ENCODE data around the gene MAD2L2.

MAD2L2 gene

DNA sequence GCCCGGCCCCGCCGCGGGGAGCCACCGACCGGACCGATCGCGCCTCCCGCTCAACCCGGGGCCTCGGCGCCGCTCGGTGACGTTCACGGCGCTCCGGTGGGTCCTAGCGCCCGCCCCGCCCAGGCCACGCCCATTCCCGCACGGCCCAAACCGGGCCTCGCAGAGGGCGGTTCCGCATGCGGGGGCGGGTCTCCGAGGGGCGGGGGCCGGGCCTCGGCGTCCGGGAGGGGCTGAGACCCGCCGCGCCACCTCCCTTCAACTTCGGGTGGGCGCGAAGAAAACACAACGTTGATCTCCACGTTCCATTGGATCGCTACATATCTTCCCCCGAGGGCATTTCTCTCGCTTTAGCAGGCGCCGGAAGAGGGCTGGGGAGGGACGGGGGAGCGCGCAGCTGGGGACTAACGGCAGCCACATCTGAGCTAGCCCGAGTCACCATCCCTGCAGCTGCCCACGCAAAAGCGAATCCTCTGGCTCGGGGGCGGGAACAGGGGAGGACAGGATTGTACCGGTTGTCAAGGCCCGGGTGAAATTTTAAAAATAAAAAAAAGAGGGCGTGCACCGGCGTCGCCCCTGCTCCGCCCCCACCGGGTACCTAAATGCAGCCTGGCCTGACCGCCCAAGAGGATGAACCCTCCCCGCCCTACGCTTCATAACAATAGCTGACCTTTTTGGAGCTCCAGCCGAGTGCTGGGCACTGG, at the start of gene MAD2L2:
MAD2L2 (minus strand) TSS at position 78 of the 701 bp plus-strand sequence. CDS start 547 bp downstream, outside the sequence.
- peak; percentile 68 to 90 for DNase-seq

DNA sequence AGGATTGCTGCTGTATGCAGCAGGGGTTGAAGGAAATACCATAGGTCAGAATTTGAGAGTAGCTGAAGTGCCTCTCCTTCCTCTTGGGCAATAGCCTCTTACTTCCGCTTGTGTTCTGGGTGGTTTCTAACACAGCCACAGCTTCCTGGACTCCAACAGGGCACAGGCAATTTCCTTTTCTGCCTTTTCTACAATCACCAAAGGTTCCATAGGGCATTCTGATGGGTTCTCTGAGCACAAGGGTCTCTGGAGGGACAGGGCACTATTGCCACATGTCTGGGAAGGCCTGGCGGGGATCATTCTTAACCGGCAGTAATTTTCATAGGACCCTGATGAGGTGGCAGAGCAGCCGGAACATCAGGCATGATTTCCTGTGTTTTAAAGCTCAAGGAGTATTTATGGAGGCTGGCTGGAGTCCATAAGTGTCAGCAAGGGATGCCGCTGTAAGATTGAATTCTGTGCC, 49.5 kb upstream of the MAD2L2 start:
- no peak for DNase-seq

DNA sequence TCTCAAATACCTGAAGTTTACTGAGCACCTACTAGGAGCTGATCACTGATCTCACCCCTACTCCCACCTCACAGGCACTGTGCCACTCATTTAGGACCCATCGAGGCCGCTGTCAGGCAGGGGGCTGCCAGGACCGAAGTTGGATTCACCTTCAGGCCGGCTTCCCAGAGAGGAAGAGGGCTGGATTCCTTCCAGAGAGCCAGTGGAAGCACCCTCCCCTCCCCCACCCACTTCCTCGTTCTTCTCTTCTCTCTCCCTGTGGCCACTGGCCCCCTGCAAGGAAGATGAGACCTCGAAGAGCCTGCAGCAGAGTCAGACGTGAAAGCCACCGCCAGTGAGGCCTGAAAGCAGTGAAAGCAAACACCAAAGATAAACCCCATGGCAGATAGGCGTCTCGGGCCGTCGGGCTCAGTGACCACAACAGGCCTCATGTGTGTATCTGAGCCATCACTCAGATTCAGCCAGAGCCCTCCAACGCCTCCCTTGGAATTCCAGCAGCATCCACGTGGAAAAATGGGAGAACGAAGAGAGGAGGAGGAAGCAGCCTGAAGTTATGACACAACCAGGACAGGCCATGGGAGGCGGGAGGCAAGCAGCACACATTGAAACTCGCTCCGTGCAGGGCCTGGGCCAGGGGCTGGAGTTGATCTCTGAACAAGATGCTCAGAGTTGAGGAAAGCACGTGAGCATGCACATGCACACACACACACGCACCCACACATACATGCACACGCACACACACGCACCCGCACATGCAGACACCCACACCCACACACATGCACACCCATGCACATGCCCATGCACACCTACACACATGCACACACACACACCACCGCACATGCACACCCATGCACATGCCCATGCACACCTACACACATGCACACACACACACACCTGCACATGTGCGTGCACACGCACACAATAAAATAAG, 48.8 kb upstream of the MAD2L2 start:
- DNase-seq = no peak

DNA sequence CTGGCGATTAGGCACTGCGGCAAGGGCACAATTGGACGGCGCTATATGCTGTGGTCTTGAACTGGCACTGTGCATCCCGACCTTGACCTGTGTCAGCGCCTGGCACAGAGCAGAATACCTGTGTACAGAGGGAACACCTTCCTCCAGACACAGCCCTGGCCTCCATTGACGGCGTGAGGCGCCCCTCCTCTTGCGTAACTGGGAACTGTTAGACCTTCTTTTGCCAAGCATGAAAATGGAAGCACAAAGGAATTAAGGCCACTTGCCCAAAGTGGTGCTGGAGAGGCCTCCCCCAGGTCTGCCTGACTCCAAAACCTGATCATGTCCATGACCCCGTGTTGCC, 48.2 kb upstream of the MAD2L2 start:
- DNase-seq = no peak

DNA sequence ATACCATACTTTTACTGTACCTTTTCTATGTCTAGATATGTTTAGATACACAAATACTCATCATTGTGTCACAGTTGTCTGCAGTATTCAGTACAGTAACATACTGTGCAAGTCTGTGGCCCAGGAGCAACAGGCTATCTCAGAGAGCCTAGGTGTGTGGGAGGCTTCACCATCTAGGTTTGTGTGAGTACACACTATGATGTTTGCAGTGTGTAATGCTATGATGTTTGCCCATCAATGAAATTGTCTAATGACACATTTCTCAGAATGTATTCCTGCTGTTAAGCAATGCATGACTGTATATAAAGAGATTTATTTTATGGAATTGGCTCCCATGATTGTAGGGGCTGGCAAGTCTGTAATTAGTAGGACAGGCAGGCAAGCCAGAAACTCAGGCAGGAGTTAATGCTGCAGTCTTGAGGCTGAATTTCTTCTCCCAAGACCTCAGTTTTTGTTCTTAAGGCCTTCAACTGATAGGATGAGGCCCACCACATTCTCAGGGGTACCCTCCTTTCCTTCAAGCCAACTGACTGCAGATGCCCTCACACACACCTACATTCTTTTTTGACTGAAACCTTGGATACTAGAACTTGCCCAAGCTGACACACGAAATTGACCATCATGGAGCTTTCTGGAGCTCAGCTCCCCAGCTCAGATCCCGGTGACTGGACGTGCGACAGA, 47.3 kb upstream of the MAD2L2 start:
- DNase-seq = no peak

DNA sequence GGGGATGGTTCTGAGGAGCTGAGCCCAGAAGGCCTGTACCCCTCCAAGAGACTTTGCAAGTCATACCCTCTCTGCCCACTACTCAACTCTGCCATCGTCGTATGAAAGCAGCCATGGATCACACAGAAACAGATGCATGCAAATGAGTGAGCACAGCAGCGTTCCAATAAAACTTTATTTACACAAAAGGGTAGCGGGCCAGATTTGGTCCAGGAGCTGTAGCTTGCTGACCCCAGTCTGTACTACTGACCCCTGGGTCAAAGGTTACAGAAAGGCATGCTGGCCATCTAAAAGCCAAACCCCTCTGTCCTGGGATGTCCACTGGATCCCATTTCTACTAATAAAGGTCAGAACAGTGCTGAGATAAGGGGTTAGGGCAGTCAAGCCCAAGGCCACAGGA, 46.2 kb upstream of the MAD2L2 start:
- DNase-seq = no peak

DNA sequence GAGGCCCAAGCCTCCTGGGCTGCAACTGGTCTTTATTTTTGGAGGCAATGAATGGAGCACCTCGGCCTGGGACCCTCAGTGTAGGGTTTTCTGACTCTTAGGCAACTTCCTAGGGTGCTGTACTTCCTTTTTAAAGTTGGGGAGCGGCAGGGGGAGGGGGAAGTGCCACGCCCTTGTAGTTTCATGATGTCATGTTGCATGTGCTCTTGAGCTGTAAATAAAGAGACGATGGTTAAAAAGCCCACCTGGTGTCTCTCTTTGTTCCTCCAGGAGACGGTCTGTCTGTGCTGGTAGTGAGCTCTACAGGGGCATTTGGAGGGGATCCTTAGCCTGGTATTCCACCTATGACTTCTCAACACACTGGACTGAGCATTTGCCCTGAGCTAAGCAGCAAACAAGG, 44.7 kb upstream of the MAD2L2 start:
- no peak for DNase-seq

DNA sequence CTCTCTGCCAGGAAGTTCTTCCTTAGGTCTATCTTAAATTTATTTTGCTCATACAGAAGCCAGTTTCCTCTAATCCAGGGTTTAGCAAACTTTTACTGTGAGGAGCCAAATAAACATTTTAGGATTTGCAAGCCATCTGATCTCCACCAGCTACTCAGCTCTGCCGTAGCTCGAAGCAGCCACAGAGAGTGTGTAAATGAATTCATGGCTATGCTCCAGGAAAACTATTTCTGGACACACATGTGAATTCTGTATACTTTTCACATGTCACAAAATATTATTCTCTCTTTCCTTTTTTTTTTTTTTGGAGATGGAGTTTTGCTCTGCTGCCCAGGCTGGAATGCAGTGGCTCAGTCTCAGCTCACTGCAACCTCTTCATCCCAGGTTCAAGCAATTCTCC, 41.6 kb upstream of the MAD2L2 start:
- DNase-seq = no peak

DNA sequence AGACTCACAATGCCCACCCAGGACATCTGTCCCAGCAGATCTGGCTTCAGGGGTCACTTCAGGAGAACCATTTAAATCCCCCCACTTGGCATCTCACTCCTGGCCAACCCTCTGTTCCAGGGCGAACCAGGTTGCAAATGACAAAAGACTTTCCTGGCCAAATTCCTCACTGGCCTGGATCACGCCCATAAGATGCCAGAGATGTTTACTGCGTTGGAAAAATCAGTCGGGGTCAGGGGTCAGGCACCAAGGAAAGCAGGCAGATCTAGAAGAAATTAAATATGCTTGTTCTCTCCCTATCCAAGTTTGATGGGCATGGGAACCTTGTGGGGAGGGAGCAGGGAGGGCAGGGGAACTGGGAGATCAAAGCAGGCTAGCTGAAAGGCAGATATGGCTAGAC, 40.4 kb upstream of the MAD2L2 start:
- no peak for DNase-seq

DNA sequence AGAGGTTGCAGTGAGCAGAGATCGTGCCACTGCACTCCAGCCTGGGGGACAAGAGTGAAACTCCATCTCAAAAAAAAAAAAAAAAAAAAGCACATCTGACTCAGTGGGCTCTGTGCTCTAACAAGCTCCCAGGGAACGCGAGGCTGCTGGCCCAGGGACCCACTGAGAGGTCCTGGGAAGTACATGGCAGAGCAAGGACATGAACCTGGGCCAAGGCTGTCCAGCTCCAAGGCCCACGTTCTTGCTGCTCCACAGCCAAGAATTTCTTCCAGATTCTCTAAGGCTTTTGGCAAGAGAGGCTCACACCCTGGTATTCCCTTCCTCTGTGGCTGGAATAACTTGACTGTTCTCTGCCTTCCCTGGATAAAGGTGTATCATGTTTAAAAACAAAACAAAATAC, 39.6 kb upstream of the MAD2L2 start:
- no peak for DNase-seq

DNA sequence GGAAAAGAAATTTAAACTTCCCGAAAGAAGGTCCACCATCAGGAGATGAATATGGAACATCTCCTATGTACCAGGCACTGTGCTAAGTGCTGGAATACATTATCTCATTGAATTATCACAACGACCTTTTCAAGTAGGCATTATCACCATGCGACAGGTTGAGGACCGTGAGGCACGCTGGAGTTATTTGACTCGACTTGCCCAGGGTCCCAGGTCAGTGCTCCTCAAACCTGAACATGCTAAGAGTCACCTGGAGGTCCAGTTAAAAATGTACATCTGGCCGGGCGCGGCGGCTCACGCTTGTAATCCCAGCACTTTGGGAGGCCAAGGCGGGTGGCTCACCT, 39.1 kb upstream of the MAD2L2 start:
- DNase-seq = no peak

DNA sequence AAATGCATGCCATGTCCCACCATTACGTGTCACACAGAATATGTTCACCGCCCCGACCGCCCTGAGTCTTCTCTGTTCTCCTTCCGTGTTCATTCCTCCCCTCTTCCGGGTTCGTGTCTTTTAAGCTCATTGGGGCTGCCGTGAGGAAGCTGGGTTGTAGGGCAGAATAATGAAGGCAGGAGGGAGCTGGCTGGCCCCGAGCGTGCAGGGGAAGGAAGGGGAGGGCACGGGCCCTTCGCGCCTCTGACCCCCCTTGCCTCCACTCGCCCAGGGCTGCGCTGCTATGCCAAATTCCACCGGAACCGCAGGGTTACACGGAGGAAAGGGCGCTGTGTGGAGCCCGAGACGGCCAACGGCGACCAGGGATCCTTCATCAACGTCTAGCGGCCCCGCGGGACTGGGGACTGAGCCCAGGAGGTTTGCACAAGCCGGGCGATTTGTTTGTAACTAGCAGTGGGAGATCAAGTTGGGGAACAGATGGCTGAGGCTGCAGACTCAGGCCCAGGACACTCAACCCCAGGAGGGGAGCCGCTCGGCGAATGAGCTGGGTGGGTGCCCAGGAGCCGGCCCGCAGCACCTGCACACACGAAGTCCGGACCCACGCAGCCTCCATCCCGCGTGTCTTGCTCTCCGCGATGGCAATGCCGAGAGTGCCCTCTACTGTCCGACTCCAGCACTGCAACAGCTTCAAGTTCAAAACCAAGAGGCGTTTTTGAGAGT, 38.5 kb upstream of the MAD2L2 start:
- peak; percentile 38 to 71 for DNase-seq

DNA sequence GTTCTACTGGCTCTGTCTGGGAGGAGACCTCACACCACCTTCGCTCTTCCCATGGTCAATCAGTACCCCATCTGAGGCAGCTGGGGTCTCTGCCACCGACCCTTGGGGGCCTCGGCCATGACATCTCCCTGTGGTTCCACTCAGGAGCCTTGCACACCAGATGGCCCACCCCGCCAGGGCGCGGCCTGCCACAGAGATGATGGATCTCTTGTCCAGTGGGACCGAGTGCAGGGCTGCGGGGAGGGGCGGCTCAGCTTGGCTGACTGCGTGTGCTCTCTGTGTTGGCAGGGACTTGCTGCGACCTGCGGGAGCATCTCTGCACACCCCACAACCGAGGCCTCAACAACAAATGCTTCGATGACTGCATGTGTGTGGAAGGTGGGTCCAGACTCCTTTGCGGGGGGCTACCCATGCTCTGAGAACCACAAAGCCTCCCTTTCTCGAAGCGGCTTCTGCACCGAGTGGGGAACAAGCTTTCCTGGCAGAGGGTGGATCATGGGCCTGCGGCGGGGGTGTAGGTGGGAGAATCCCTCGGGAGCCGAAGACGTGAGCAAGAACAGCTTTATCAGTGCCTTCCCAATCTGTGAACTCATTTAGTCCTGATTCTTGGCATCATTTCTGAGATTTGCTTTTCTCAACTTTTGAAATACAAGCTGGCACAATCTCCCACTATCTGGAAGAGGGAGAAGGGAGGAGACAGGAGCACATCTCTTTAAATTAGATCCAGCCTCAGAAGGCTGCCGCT, 34.1 kb upstream of the MAD2L2 start:
- peak in 1 of 2 experiments; percentile 35 for DNase-seq

DNA sequence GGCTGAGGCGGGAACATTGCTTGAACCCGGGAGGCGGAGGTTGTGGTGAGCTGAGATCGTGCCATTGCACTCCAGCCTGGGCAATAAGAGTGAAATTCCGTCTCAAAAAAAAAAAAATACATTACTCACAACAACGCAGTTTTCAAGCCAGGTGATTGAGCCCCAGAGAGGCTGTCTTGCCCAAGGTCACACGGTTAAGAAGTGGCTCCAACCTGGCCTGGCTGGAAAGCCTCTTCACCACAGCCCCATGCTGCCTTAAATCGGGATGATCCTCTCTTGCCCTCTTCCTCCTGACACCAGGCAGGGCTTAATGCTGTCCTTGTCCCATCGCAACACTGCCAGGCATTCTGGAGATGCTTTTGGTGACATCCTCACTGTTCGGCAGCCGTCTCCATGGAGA, 32.1 kb upstream of the MAD2L2 start:
- DNase-seq = no peak

DNA sequence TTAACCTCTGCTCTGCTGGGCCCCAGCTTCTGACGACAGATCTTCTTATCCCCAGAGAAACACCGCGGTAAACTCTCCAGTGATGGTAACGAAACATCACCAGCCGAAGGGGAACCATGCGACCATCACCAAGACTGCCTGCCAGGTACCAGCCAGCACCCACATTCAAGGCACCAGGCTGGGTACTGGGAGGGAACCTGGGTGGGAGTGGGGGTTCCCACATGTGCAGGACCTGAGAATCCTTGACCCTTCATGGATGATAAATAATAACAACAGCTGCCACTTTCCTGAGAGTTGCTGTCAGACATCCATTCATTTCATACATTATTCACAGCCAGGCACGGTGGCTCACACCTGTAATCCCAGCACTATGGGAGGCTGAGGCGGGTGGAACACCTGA, 31.3 kb upstream of the MAD2L2 start:
- DNase-seq = no peak

DNA sequence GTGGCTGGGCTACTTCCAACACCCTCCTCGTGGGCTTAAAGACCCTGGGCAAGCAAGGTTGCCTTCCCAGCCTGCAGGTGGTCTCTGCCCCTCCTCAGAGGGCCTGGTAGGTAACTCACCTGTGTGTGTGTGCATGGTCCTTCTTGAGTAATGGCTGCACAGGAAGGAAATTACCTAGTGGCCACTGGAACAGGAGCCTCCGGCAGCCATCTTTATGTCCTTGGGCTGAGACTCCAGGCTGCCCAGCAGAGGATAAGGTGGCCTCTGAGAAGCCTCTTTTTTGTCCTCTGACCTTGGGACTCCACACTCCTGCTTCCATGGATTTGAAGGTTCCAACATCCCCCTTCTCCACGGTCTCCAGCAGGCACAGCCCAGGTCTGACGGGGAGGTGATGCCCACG, 30.5 kb upstream of the MAD2L2 start:
- no peak for DNase-seq

DNA sequence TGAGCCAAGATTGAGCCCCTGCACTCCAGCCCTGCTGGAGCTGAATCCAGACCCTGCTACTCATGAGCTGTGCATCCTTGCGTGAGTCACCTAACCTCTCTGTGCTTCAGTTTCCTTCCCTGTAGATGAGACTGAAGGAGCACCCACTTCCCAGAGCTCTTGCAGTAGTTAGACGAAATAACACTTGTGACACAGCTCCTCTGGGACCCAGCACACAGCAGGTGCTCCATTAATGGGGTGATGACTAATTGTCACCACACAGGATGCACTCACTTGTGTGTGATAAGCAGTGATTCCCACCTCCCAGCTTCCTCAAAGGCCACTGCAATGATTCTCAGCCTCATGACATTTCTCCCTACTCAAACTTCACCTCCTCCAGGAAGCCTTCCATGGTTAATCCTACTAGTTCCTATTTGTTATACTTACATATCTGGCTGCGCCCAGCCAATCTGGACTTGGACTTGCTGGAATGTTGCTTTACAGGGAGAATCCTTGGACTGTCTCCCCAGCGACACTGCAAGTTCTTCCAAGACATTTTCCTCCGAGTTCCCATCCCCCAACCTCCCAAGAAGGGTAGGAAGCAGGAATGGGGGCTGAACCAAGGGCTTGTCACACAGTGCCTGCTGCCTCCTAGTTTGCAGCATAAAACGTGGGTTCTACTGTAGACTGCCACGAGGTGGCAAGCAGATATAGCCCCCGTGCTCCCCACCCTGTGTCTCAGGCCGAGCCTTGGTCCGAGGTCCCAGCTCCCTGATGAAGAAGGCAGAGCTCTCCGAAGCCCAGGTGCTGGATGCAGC, 27.8 kb upstream of the MAD2L2 start:
- no peak for DNase-seq

DNA sequence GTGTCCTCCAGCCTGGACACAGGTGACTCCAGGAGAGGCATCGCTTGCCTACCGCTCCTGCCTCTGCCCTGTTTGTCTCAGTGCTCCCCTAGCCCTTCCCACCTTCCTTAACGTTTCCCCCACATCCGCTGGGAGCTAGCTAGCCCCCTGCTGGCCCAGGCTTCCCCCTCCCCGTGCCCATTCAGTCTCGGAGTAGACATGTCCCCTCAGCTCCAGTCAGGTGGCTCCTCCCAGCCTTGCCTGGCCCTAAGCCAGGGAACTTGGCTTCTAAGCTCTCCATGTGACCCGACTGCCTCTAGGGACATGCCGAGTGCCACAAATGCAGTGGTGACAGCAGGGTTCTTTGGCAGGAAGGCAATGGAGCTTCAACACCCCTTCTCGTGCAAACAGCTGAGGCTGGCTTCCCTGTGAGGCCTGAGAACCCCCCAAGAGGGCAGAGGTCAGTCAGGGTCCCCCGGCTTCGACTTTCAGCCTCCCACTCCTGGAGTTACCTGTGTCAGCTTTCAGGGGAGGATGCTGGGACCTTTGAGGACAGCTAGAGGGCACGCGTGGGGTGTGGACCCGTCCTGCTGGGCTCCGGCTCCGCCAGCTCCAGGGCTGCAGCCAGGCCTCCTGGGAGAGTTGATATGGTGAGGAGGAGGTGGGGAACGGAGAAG, 26.8 kb upstream of the MAD2L2 start:
- DNase-seq = peak in 1 of 2 experiments; percentile 37

DNA sequence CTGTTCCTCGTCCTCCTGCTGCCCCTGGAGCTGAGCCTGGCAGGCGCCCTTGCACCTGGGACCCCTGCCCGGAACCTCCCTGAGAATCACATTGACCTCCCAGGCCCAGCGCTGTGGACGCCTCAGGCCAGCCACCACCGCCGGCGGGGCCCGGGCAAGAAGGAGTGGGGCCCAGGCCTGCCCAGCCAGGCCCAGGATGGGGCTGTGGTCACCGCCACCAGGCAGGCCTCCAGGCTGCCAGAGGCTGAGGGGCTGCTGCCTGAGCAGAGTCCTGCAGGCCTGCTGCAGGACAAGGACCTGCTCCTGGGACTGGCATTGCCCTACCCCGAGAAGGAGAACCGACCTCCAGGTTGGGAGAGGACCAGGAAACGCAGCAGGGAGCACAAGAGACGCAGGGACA, 25.3 kb upstream of the MAD2L2 start:
- no peak for DNase-seq

DNA sequence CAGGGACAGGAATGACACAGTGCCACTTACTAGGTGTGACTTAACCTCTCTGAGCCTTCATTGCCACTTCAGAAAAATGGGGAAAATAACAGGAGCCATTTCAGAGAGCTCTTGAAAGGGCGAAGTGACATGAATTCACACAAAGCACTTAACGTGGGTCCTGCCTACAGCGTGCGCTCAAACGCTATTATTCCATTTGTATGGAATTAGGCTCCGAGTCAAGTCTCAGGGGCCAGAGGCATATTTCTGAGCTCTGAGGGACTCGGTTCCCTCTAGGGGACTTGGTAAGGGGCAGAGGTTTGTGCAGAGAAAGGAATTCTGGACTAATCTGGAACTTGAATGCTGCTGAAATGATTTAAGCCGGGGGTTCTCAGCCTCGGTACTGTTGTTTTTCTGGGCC, 24.6 kb upstream of the MAD2L2 start:
- no peak for DNase-seq

Data from NCI-H446 (cell line).